K562 (cell line): ENCODE results near the gene ZNF521. TPM values are rescaled to one million over a fixed set of nuclear protein-coding genes. Genes with fewer than 3 reads are reported as not detected.

ENCODE experiments used
- CCAR2 ChIP-seq: fragments of 200-400 bp; formaldehyde crosslinking; IDR thresholded peaks from 2 replicates; pipeline ENCODE4 v1.6.1; 2017; ENCODE audit warnings: mild to moderate bottlenecking, low read depth, low read length
- CREB1 ChIP-seq, 2 experiments: sonication (generic) in 1 of 2; formaldehyde crosslinking in 1 of 2; IDR thresholded peaks; 2 replicates each; pipeline versions ENCODE4 v1.6.1 to v1.8.0; 2012 to 2022; ENCODE audit warnings: inconsistent platforms in 1 of 2, mild to moderate bottlenecking in 1 of 2, missing genetic modification reagents in 1 of 2, moderate library complexity in 1 of 2
- HIVEP1 ChIP-seq: fragments of 250-450 bp; sonication (Bioruptor Pico); IDR thresholded peaks from 2 replicates; pipeline ENCODE4 v1.4.0; 2020; ENCODE audit warnings: mild to moderate bottlenecking
- HOXB6 ChIP-seq: fragments of 250-450 bp; sonication (Bioruptor Pico); IDR thresholded peaks from 2 replicates; pipeline ENCODE4 v1.5.1; 2022; ENCODE audit warnings: mild to moderate bottlenecking, borderline replicate concordance
- HSF4 ChIP-seq: fragments of 250-450 bp; sonication (Bioruptor Pico); IDR thresholded peaks from 2 replicates; pipeline ENCODE4 v2.1.2; 2022; ENCODE audit warnings: mild to moderate bottlenecking, moderate library complexity, borderline replicate concordance
- MEF2A ChIP-seq: IDR thresholded peaks from 2 replicates; pipeline ENCODE4 v1.6.1; 2011; ENCODE audit warnings: low read depth, mild to moderate bottlenecking, low read length, moderate library complexity; ENCODE audit not compliant: control insufficient read depth
- NFE2L1 ChIP-seq: fragments of 450-650 bp; IDR thresholded peaks from 2 replicates; pipeline ENCODE4 v1.6.1; 2016; ENCODE audit warnings: missing genetic modification characterization, low read depth, mild to moderate bottlenecking, missing compliant biosample characterization, moderate library complexity, borderline replicate concordance
- NONO ChIP-seq, 2 experiments: fragments of 200-400 bp in 1 of 2; fragments of 450-650 bp in 1 of 2; formaldehyde crosslinking in 1 of 2; IDR thresholded peaks; 2 replicates each; pipeline ENCODE4 v1.6.1; 2017; ENCODE audit warnings: low read depth in 2 of 2, mild to moderate bottlenecking in 2 of 2, moderate library complexity in 2 of 2, low read length in 1 of 2
- POLR2G ChIP-seq: fragments of 200-400 bp; formaldehyde crosslinking; IDR thresholded peaks from 2 replicates; pipeline ENCODE4 v1.6.1; 2017; ENCODE audit warnings: low read depth, mild to moderate bottlenecking, antibody characterized with exemption, low read length, moderate library complexity
- SAFB ChIP-seq: fragments of 200-400 bp; formaldehyde crosslinking; IDR thresholded peaks from 2 replicates; pipeline ENCODE4 v1.6.1; 2017; ENCODE audit warnings: low read depth, low read length, borderline replicate concordance
- SAP30 ChIP-seq: fragments of 200-600 bp; sonication (generic); IDR thresholded peaks from 2 replicates; pipeline ENCODE4 v1.6.1; 2012; ENCODE audit warnings: borderline replicate concordance, low read depth, mild to moderate bottlenecking, moderate library complexity, low read length, control low read depth, inconsistent platforms; ENCODE audit not compliant: insufficient read depth, poor library complexity, severe bottlenecking
- TOE1 ChIP-seq, 2 experiments: fragments of 450-650 bp in 1 of 2; sonication (generic) in 1 of 2; formaldehyde crosslinking in 1 of 2; IDR thresholded peaks; 2 replicates each; pipeline versions ENCODE4 v1.7.1 to v1.8.0; 2016 to 2022; ENCODE audit warnings: borderline replicate concordance in 2 of 2, mild to moderate bottlenecking in 2 of 2, antibody characterized with exemption in 1 of 2, inconsistent platforms in 1 of 2, low read depth in 1 of 2, missing genetic modification reagents in 1 of 2, moderate library complexity in 1 of 2
- ZNF184 ChIP-seq: sonication (generic); formaldehyde crosslinking; IDR thresholded peaks from 2 replicates; pipeline ENCODE4 v1.5.0; 2020; ENCODE audit warnings: missing genetic modification reagents
- ZNF589 ChIP-seq: fragments of 200-800 bp; sonication (Bioruptor generic); IDR thresholded peaks from 2 replicates; pipeline ENCODE4 v1.6.1; 2016; ENCODE audit warnings: low read depth, missing genetic modification characterization, missing compliant biosample characterization
- polyA plus RNA-seq, 8 experiments: library from polyadenylated mRNA; depleted of rRNA in 4 of 8; stranded (reverse) in 5 of 8; unstranded in 3 of 8; fragments of >200 nt; fragmentation: Nextera tagmentation in 2 of 8; fragmentation: Illumina TruSeq in 1 of 8; extraction: Ambion mirVana in 2 of 8; extraction: Trizol in 1 of 8; gene quantifications; 2 replicates each; pipeline versions ENCODE4 v1.2.1 to v1.2.3, GENCODE V29; 2011 to 2014; ENCODE audit warnings: inconsistent platforms in 1 of 8, missing spikeins in 1 of 8
- total RNA-seq, 7 experiments: library from RNA; depleted of rRNA in 6 of 7; stranded (reverse); fragments of >200 nt in 6 of 7; fragmentation: Illumina TruSeq in 2 of 7; extraction: Trizol in 2 of 7; gene quantifications; 2 replicates each; pipeline versions ENCODE4 v1.2.1 to v1.2.3, GENCODE V29; 2011 to 2021; ENCODE audit warnings: low replicate concordance in 1 of 7
- TF ChIP-seq, protein P1 (sequence below): sonication (generic); formaldehyde crosslinking; IDR thresholded peaks from 2 replicates; pipeline ENCODE4 v1.8.1; 2023; ENCODE audit warnings: mild to moderate bottlenecking, missing genetic modification reagents
- TF ChIP-seq, protein P2 (sequence below): fragments of 250-450 bp; sonication (Bioruptor Pico); IDR thresholded peaks from 2 replicates; pipeline ENCODE4 v1.8.0; 2021; ENCODE audit warnings: borderline replicate concordance, mild to moderate bottlenecking, moderate library complexity; ENCODE audit not compliant: poor library complexity, severe bottlenecking
- TF ChIP-seq, protein P3 (sequence below): sonication (generic); formaldehyde crosslinking; IDR thresholded peaks from 2 replicates; pipeline ENCODE4 v1.8.0; 2023; ENCODE audit warnings: mild to moderate bottlenecking, missing genetic modification reagents
- TF ChIP-seq, protein P4 (sequence below): fragments of 450-650 bp; formaldehyde crosslinking; conservative IDR thresholded peaks from 2 replicates; pipeline ENCODE4 v1.4.0; 2022; ENCODE audit warnings: mild to moderate bottlenecking, missing genetic modification characterization
- TF ChIP-seq, protein P5 (sequence below): sonication (generic); formaldehyde crosslinking; IDR thresholded peaks from 2 replicates; pipeline ENCODE4 v1.8.0; 2022; ENCODE audit warnings: missing genetic modification reagents, mild to moderate bottlenecking, moderate library complexity, borderline replicate concordance

Gene ZNF521
- total and polyA plus RNA-seq, 9 of the 15 experiments (the other 6 are each of a cell fraction or from before 2014, with no cell fraction given): 1.2 to 5.8 (median 1.6) TPM

DNA sequence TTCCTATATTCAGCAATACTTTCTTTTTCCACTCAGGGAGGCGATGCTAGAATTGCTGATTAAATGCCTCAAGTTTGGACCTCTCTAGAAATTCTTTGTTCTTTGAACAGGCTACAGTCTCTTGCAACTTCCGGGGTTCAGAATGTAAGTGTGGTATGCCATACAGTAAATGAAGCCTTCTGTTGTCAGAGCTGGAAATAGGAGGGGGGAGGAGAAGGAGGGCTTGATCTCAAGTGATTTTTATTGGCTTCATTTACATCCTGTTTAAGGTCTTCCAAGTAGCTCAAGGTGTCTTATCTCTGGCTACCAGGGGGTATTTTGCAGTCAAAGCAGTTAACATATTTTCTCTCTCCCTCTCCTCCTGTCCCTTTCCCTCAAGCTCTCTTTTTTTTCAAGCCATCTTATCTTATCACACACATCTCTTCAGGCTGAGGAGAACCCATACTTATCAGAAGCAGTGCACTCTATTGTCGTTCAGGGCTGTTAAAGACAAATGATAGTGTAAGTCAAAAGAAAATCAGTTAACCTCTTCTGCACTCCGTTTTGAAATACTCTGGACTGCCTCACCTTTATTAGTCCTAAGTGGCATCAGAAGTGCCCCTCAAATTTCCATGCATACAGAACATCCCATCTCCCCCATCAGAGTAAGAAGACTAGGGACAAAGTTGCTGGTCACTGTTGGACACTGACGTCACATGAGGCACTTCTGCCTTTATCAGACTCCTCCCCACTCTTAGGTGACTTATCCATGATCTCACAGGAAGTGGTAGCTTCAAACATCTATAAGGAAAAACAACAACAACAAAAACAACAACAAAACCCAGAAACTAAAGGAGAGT is 112.2 kb downstream of the ZNF521 start (continued):
- TF ChIP-seq, protein P1, sequence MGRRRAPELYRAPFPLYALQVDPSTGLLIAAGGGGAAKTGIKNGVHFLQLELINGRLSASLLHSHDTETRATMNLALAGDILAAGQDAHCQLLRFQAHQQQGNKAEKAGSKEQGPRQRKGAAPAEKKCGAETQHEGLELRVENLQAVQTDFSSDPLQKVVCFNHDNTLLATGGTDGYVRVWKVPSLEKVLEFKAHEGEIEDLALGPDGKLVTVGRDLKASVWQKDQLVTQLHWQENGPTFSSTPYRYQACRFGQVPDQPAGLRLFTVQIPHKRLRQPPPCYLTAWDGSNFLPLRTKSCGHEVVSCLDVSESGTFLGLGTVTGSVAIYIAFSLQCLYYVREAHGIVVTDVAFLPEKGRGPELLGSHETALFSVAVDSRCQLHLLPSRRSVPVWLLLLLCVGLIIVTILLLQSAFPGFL (CRISPR knock-in tag): no peak
- TF ChIP-seq ZNF184 (no peak), HSF4 (no peak), MEF2A (no peak), POLR2G (no peak), NONO (IDR thresholded peaks at IDR 0.05; ENCODE audit: low read depth in 2 of 2, low read length in 1 of 2) (no peak), NFE2L1 (tag) (no peak), ZNF589 (no peak; the same call in 1 of the 2 replicates), CCAR2 (no peak), HIVEP1 (CRISPR knock-in tag) (no peak), SAP30 (no peak), CREB1 (IDR thresholded peaks at IDR 0.05) (no peak), CREB1 (CRISPR knock-in tag; IDR thresholded peaks at IDR 0.05) (peak; percentile 49; the same call in 1 of the 2 replicates), HOXB6 (CRISPR knock-in tag) (no peak), TOE1 (IDR thresholded peaks at IDR 0.05; ENCODE audit: borderline replicate concordance) (no peak), TOE1 (CRISPR knock-in tag; IDR thresholded peaks at IDR 0.05; ENCODE audit: borderline replicate concordance, low read depth) (no peak), SAFB (no peak)
- TF ChIP-seq, protein P2, sequence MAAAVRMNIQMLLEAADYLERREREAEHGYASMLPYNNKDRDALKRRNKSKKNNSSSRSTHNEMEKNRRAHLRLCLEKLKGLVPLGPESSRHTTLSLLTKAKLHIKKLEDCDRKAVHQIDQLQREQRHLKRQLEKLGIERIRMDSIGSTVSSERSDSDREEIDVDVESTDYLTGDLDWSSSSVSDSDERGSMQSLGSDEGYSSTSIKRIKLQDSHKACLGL (CRISPR knock-in tag): no peak
- TF ChIP-seq, protein P3, sequence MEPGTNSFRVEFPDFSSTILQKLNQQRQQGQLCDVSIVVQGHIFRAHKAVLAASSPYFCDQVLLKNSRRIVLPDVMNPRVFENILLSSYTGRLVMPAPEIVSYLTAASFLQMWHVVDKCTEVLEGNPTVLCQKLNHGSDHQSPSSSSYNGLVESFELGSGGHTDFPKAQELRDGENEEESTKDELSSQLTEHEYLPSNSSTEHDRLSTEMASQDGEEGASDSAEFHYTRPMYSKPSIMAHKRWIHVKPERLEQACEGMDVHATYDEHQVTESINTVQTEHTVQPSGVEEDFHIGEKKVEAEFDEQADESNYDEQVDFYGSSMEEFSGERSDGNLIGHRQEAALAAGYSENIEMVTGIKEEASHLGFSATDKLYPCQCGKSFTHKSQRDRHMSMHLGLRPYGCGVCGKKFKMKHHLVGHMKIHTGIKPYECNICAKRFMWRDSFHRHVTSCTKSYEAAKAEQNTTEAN: no peak
- TF ChIP-seq, protein P4, sequence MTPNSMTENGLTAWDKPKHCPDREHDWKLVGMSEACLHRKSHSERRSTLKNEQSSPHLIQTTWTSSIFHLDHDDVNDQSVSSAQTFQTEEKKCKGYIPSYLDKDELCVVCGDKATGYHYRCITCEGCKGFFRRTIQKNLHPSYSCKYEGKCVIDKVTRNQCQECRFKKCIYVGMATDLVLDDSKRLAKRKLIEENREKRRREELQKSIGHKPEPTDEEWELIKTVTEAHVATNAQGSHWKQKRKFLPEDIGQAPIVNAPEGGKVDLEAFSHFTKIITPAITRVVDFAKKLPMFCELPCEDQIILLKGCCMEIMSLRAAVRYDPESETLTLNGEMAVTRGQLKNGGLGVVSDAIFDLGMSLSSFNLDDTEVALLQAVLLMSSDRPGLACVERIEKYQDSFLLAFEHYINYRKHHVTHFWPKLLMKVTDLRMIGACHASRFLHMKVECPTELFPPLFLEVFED (CRISPR knock-in tag): no peak
- TF ChIP-seq, protein P5, sequence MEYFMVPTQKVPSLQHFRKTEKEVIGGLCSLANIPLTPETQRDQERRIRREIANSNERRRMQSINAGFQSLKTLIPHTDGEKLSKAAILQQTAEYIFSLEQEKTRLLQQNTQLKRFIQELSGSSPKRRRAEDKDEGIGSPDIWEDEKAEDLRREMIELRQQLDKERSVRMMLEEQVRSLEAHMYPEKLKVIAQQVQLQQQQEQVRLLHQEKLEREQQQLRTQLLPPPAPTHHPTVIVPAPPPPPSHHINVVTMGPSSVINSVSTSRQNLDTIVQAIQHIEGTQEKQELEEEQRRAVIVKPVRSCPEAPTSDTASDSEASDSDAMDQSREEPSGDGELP: no peak
